ENCODE data around the gene SLC49A3.
"Not testable (repeated sequence)": the region's sequence is repeated elsewhere in the genome, so short reads cannot be mapped to it uniquely, and the experiment has no call there.

DNA sequence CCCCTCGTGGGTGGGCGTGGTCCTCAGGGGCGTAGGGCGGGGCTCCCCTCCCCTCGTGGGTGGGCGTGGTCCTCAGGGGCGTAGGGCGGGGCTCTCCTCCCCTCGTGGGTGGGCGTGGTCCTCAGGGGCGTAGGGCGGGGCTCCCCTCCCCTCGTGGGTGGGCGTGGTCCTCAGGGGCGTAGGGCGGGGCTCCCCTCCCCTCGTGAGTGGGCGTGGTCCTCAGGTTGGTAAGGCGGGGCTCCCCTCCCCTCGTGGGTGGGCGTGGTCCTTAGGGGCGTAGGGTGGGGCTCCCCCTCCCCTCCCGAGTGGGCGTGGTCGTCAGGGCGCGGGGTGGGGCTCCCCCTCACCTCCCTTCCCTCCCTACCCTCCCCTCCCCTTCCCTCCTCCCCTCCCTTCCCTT lies 43.0 kb upstream of the SLC49A3 start:
- TF ChIP-seq, protein P1, sequence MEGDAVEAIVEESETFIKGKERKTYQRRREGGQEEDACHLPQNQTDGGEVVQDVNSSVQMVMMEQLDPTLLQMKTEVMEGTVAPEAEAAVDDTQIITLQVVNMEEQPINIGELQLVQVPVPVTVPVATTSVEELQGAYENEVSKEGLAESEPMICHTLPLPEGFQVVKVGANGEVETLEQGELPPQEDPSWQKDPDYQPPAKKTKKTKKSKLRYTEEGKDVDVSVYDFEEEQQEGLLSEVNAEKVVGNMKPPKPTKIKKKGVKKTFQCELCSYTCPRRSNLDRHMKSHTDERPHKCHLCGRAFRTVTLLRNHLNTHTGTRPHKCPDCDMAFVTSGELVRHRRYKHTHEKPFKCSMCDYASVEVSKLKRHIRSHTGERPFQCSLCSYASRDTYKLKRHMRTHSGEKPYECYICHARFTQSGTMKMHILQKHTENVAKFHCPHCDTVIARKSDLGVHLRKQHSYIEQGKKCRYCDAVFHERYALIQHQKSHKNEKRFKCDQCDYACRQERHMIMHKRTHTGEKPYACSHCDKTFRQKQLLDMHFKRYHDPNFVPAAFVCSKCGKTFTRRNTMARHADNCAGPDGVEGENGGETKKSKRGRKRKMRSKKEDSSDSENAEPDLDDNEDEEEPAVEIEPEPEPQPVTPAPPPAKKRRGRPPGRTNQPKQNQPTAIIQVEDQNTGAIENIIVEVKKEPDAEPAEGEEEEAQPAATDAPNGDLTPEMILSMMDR (conservative IDR thresholded peaks at IDR 0.05 in 1 of 2, IDR thresholded peaks at IDR 0.05 in 1 of 2; ENCODE audit: low read depth in 1 of 2, low read length in 2 of 2), result not testable (repeated sequence)
- TF ChIP-seq EZH2 (IDR thresholded peaks at IDR 0.05; ENCODE audit: low read length, missing control alignments), result not testable (repeated sequence)
